ENCODE measurements around the gene SORCS1. TPM values are rescaled to one million over a fixed set of nuclear protein-coding genes. Genes with fewer than 3 reads are reported as not detected.

Gene SORCS1
- total RNA-seq, 1 experiment from 2014 or later = not detected

DNA sequence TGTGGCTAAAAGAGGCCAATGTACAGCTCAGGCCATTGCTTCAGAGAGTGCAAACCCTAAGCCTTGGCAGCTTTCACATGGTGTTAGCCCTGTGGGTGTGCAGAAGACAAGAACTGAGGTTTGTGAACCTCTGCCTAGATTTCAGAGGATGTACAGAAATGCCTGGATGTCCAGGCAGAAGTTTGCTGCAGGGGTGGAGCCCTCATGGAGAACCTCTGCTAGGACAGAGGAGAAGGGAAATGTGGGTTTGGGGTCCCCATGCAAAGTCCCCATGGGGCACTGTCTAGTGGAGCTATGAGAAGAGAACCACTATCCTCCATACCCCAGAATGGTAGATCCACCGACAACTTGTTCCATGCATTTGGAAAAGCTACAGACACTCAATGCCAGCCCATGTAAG, 12.4 kb downstream of the SORCS1 start:
- H3K4me3 ChIP-seq = no peak overlapping the region
- no peaks in the 10 kb centered on the region for H3K4me1 ChIP-seq (replicated peaks; ENCODE audit: insufficient read depth)
- H3K4me2 ChIP-seq = no peak overlapping the region
- no peaks in the 10 kb centered on the region for H3F3A ChIP-seq (ENCODE audit: insufficient read depth, low read depth)
- no peak for TF ChIP-seq EZH2 (IDR thresholded peaks at IDR 0.05; ENCODE audit: low read depth)
- TF ChIP-seq, protein P1, sequence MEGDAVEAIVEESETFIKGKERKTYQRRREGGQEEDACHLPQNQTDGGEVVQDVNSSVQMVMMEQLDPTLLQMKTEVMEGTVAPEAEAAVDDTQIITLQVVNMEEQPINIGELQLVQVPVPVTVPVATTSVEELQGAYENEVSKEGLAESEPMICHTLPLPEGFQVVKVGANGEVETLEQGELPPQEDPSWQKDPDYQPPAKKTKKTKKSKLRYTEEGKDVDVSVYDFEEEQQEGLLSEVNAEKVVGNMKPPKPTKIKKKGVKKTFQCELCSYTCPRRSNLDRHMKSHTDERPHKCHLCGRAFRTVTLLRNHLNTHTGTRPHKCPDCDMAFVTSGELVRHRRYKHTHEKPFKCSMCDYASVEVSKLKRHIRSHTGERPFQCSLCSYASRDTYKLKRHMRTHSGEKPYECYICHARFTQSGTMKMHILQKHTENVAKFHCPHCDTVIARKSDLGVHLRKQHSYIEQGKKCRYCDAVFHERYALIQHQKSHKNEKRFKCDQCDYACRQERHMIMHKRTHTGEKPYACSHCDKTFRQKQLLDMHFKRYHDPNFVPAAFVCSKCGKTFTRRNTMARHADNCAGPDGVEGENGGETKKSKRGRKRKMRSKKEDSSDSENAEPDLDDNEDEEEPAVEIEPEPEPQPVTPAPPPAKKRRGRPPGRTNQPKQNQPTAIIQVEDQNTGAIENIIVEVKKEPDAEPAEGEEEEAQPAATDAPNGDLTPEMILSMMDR (conservative IDR thresholded peaks at IDR 0.05) = no peak
- H2AFZ ChIP-seq = no peak overlapping the region
- no peaks in the 10 kb centered on the region for H3K27me3 ChIP-seq (ENCODE audit: insufficient read depth, low read depth)
- H3K27ac ChIP-seq = no peak overlapping the region
- H3K36me3 ChIP-seq (ENCODE audit: low read depth) = no peaks in the 10 kb centered on the region
- no peaks in the 10 kb centered on the region for H4K20me1 ChIP-seq (ENCODE audit: insufficient read depth)
- intact Hi-C loops (cut with micrococcal nuclease; ENCODE audit: unreplicated experiment) = no loop called here
- H3K79me2 ChIP-seq (ENCODE audit: low read depth) = no peaks in the 10 kb centered on the region
- H3K9me3 ChIP-seq (ENCODE audit: insufficient read depth, low read depth) = no peaks in the 10 kb centered on the region
- no peaks in the 10 kb centered on the region for H3K9me2 ChIP-seq (ENCODE audit: insufficient read depth)
- CTCF ChIA-PET = no interaction called here
- POLR2A ChIA-PET (ENCODE audit: unreplicated experiment) = no interaction called here
- BruUV-seq (replicated peaks) = no TSS peak
- no peak for DNase-seq

DNA sequence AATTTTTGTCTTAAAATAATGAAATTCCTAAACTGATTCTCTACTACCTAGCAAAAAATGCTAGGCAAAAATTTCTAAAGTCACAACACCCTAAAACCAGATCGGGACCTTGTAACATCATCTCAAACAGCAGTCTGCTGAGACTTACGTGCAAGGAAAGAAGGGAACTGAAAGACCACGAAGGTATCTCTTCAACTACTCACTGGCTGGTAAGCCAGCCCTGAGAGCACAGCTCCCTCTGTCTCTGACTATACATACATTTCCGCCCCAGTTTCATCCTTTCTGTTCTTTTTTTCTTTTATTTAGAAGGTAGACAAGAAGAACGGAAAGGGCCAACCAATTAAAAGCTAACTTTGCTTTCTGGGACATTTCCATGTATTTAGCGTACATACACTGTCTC, 15.6 kb downstream of the SORCS1 start:
- CTCF ChIA-PET = no interaction called here

DNA sequence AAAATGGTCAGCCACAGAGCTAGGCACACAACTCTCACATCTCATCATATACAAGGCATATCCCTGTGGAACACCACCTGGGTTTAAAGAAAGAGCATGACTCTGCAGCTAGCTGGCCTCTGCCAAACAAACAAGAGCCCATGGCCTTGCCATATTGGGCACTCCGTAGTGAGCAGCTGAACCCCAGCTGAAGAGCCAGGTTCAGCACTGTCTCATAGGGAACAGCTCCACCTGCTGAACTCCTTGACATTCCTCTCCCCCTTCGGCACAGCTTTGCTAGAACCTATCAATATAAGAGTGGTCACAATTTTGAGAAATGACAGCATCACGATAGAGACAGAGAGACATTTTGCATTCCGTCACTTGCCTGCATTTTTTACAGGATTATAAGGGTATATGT, 20.0 kb downstream of the SORCS1 start:
- Histone ChIP-seq H3K27ac (no peak overlapping the region), H3K36me3 (ENCODE audit: low read depth) (no peaks in the 10 kb centered on the region), H3K4me1 (replicated peaks; ENCODE audit: insufficient read depth) (no peaks in the 10 kb centered on the region), H3K79me2 (ENCODE audit: low read depth) (no peaks in the 10 kb centered on the region), H2AFZ (no peak overlapping the region), H4K20me1 (ENCODE audit: insufficient read depth) (no peaks in the 10 kb centered on the region), H3K4me2 (no peak overlapping the region), H3F3A (ENCODE audit: insufficient read depth, low read depth) (no peaks in the 10 kb centered on the region), H3K9me3 (ENCODE audit: insufficient read depth, low read depth) (no peaks in the 10 kb centered on the region), H3K9me2 (ENCODE audit: insufficient read depth) (no peaks in the 10 kb centered on the region), H3K4me3 (no peak overlapping the region), H3K27me3 (ENCODE audit: insufficient read depth, low read depth) (no peaks in the 10 kb centered on the region)
- TF ChIP-seq, protein P1 (conservative IDR thresholded peaks at IDR 0.05) = no peak
- no peak for TF ChIP-seq EZH2 (IDR thresholded peaks at IDR 0.05; ENCODE audit: low read depth)
- intact Hi-C loops (cut with micrococcal nuclease; ENCODE audit: unreplicated experiment) = no loop called here
- ChIA-PET CTCF (no interaction called here), POLR2A (ENCODE audit: unreplicated experiment) (no interaction called here)
- BruUV-seq (replicated peaks) = no TSS peak
- no peak for DNase-seq

More for the DNA sequence above, 15.6 kb downstream of the SORCS1 start:
- no peaks in the 10 kb centered on the region for H3K27me3 ChIP-seq (ENCODE audit: insufficient read depth, low read depth)
- H3K4me2 ChIP-seq = no peak overlapping the region
- no peak for TF ChIP-seq EZH2 (IDR thresholded peaks at IDR 0.05; ENCODE audit: low read depth)
- TF ChIP-seq, protein P1 (conservative IDR thresholded peaks at IDR 0.05) = no peak
- H3K27ac ChIP-seq = no peak overlapping the region
- H3K9me3 ChIP-seq (ENCODE audit: insufficient read depth, low read depth) = no peaks in the 10 kb centered on the region
- H3K4me1 ChIP-seq (replicated peaks; ENCODE audit: insufficient read depth) = no peaks in the 10 kb centered on the region
- no peak overlapping the region for H3K4me3 ChIP-seq
- no TSS peak for BruUV-seq (replicated peaks)
- DNase-seq = no peak
- no peak overlapping the region for H2AFZ ChIP-seq
- H3K9me2 ChIP-seq (ENCODE audit: insufficient read depth) = no peaks in the 10 kb centered on the region
- H3F3A ChIP-seq (ENCODE audit: insufficient read depth, low read depth) = no peaks in the 10 kb centered on the region
- H3K36me3 ChIP-seq (ENCODE audit: low read depth) = no peaks in the 10 kb centered on the region
- H3K79me2 ChIP-seq (ENCODE audit: low read depth) = no peaks in the 10 kb centered on the region
- POLR2A ChIA-PET (ENCODE audit: unreplicated experiment) = no interaction called here
- H4K20me1 ChIP-seq (ENCODE audit: insufficient read depth) = no peaks in the 10 kb centered on the region
- intact Hi-C loops (cut with micrococcal nuclease; ENCODE audit: unreplicated experiment) = no loop called here

Measured in PC-9 (cell line).